Astrocyte (in vitro differentiated cells and primary cell): Measurements from ENCODE around the gene MEIOSIN. TPM values are rescaled to one million over a fixed set of nuclear protein-coding genes. Genes with fewer than 3 reads are reported as not detected.

Source experiments
- DNase-seq: peaks from one replicate; pipeline ENCODE4 v3.0.0-alpha.2; 2010; ENCODE audit warnings: low read depth
- FAIRE-seq: peaks from 2 replicates; lab custom pipeline; 2011; peaks lifted over from hg19 to GRCh38; lab: Jason Lieb, UNC
- H2AFZ ChIP-seq: 2 replicates; pipeline ENCODE4 v1.6.0; 2012; ENCODE audit warnings: low read depth, low read length, inconsistent platforms
- H3K27ac ChIP-seq: 2 replicates; pipeline ENCODE4 v1.5.1; 2011; ENCODE audit warnings: low read depth, low read length, inconsistent platforms
- H3K27me3 ChIP-seq: 2 replicates; pipeline ENCODE4 v1.6.0; 2011; ENCODE audit warnings: low read length, inconsistent platforms; ENCODE audit not compliant: insufficient read depth
- H3K36me3 ChIP-seq: 2 replicates; pipeline ENCODE4 v1.5.1; 2011; ENCODE audit warnings: low read length, inconsistent platforms; ENCODE audit not compliant: insufficient read depth
- H3K4me1 ChIP-seq: 2 replicates; pipeline ENCODE4 v1.5.1; 2011; ENCODE audit warnings: low read length, inconsistent platforms; ENCODE audit not compliant: insufficient read depth
- H3K4me2 ChIP-seq: 2 replicates; pipeline ENCODE4 v1.6.0; 2012; ENCODE audit warnings: low read length, inconsistent platforms
- H3K4me3 ChIP-seq: 2 replicates; pipeline ENCODE4 v1.5.1; 2011; ENCODE audit warnings: low read depth, mild to moderate bottlenecking, low read length, inconsistent platforms; ENCODE audit not compliant: insufficient read depth
- H3K79me2 ChIP-seq: 2 replicates; pipeline ENCODE4 v1.6.0; 2012; ENCODE audit warnings: mild to moderate bottlenecking, low read length, inconsistent platforms; ENCODE audit not compliant: insufficient read depth
- H3K9ac ChIP-seq: 2 replicates; pipeline ENCODE4 v1.6.0; 2012; ENCODE audit warnings: mild to moderate bottlenecking, low read length, inconsistent platforms
- H3K9me3 ChIP-seq: 2 replicates; pipeline ENCODE4 v1.5.1; 2012; ENCODE audit warnings: low read depth, mild to moderate bottlenecking, low read length, inconsistent platforms; ENCODE audit not compliant: insufficient read depth
- H4K20me1 ChIP-seq: 2 replicates; pipeline ENCODE4 v1.6.0; 2012; ENCODE audit warnings: low read length, inconsistent platforms; ENCODE audit not compliant: insufficient read depth
- H3K27ac Mint-ChIP-seq: one replicate; pipeline ENCODE4 v1.8.0; 2021; ENCODE audit warnings: mild to moderate bottlenecking, mixed read lengths; ENCODE audit not compliant: unreplicated experiment
- H3K27me3 Mint-ChIP-seq: one replicate; pipeline ENCODE4 v1.8.0; 2021; ENCODE audit warnings: low read depth, mixed read lengths; ENCODE audit not compliant: unreplicated experiment
- H3K36me3 Mint-ChIP-seq: one replicate; pipeline ENCODE4 v1.8.0; 2021; ENCODE audit warnings: low read depth, mixed read lengths; ENCODE audit not compliant: unreplicated experiment
- H3K4me1 Mint-ChIP-seq: one replicate; pipeline ENCODE4 v1.8.0; 2021; ENCODE audit warnings: low read depth, mixed read lengths; ENCODE audit not compliant: unreplicated experiment
- H3K4me3 Mint-ChIP-seq: one replicate; pipeline ENCODE4 v1.8.0; 2021; ENCODE audit warnings: mild to moderate bottlenecking, moderate library complexity, mixed read lengths; ENCODE audit not compliant: unreplicated experiment
- H3K9me3 Mint-ChIP-seq: one replicate; pipeline ENCODE4 v1.8.0; 2021; ENCODE audit warnings: mild to moderate bottlenecking, mixed read lengths; ENCODE audit not compliant: unreplicated experiment
- CTCF ChIP-seq: IDR thresholded peaks from 2 replicates; pipeline ENCODE4 v1.5.1; 2011; ENCODE audit warnings: low read depth, mild to moderate bottlenecking, inconsistent platforms, low read length, moderate library complexity; ENCODE audit not compliant: insufficient read depth
- EZH2 ChIP-seq: IDR thresholded peaks from 2 replicates; pipeline ENCODE4 v1.6.1; 2012; ENCODE audit warnings: mild to moderate bottlenecking, low read length, inconsistent platforms; ENCODE audit not compliant: insufficient read depth
- total RNA-seq: library from RNA; stranded (reverse); gene quantifications from 2 replicates; pipeline ENCODE4 v1.2.1, GENCODE V29; 2021

Gene MEIOSIN
- total RNA-seq, 1 donor from 2014 or later = not detected

- Histone ChIP-seq H3K4me2 (peak overlapping the region; percentile 38), H3K36me3 (peaks cover 10% of the 10 kb centered on the region), H3K4me3 (no peak overlapping the region), H3K27me3 (no peaks in the 10 kb centered on the region), H3K9me3 (no peaks in the 10 kb centered on the region), H3K4me1 (peaks cover 21% of the 10 kb centered on the region), H3K27ac (no peak overlapping the region), H3K9ac (no peak overlapping the region), H4K20me1 (peaks cover 73% of the 10 kb centered on the region), H2AFZ (no peak overlapping the region), H3K79me2 (peaks cover 15% of the 10 kb centered on the region)
- peaks cover 2% of the 10 kb centered on the region for H3K9me3 Mint-ChIP-seq
- no peak for FAIRE-seq
- peak overlapping the region; percentile 38 for H3K27ac Mint-ChIP-seq
- H3K4me3 Mint-ChIP-seq = peak overlapping the region; percentile 54
- H3K4me1 Mint-ChIP-seq = peaks cover 24% of the 10 kb centered on the region
- no peaks in the 10 kb centered on the region for H3K27me3 Mint-ChIP-seq
- H3K36me3 Mint-ChIP-seq = peaks cover 18% of the 10 kb centered on the region
- no peak for DNase-seq
- no peak for TF ChIP-seq EZH2
- TF ChIP-seq CTCF = no peak
Measured at GRCh38 chr19:45780448-45781213, 47.4 kb downstream of the MEIOSIN start.

- no peak overlapping the region for H2AFZ ChIP-seq
- H3K27me3 ChIP-seq = no peaks in the 10 kb centered on the region
- H4K20me1 ChIP-seq = peaks cover 74% of the 10 kb centered on the region
- peaks cover 10% of the 10 kb centered on the region for H3K36me3 ChIP-seq
- peak overlapping the region; percentile 54 for H3K4me3 Mint-ChIP-seq
- no peak overlapping the region for H3K9ac ChIP-seq
- H3K9me3 Mint-ChIP-seq = peaks cover 2% of the 10 kb centered on the region
- H3K27me3 Mint-ChIP-seq = no peaks in the 10 kb centered on the region
- FAIRE-seq = no peak
- no peak overlapping the region for H3K27ac Mint-ChIP-seq
- no peak overlapping the region for H3K4me3 ChIP-seq
- H3K79me2 ChIP-seq = peaks cover 22% of the 10 kb centered on the region
- peaks cover 18% of the 10 kb centered on the region for H3K36me3 Mint-ChIP-seq
- peaks cover 24% of the 10 kb centered on the region for H3K4me1 Mint-ChIP-seq
- no peak overlapping the region for H3K27ac ChIP-seq
- H3K9me3 ChIP-seq = no peaks in the 10 kb centered on the region
- no peak for TF ChIP-seq EZH2
- no peak for TF ChIP-seq CTCF
- DNase-seq = no peak
- peak overlapping the region; percentile 70 for H3K4me2 ChIP-seq
- H3K4me1 ChIP-seq = peaks cover 21% of the 10 kb centered on the region
Measured at GRCh38 chr19:45781214-45782161, 48.2 kb downstream of the MEIOSIN start.
